SK-MEL-5 (cell line): ENCODE results near the gene C2orf81. TPM values are rescaled to one million over a fixed set of nuclear protein-coding genes. Genes with fewer than 3 reads are reported as not detected.
A peak's percentile ranks its signal among the peaks of the same experiment; 100 is the strongest.

Experiments used
- DNase-seq: peaks from one replicate; pipeline ENCODE4 v3.0.0-alpha.2; 2016; ENCODE audit warnings: low read depth, low spot score
- in situ Hi-C: cut with HindIII; loops from 2 replicates; pipeline ENCODE4 v1.10.0; 2016; ENCODE audit warnings: low sequenced_read_pairs, high pct_unique_total_duplicates, low pct_unique_long_range_greater_than_20kb
- total RNA-seq: library from RNA; depleted of rRNA; stranded (reverse); fragments of >200 nt; shearing (Covaris generic); gene quantifications from 2 replicates; pipeline ENCODE4 v1.2.3, GENCODE V29; 2014; rRNA removed

C2orf81 gene
- total RNA-seq, 1 experiment from 2014 or later, result 0.85 TPM

DNA sequence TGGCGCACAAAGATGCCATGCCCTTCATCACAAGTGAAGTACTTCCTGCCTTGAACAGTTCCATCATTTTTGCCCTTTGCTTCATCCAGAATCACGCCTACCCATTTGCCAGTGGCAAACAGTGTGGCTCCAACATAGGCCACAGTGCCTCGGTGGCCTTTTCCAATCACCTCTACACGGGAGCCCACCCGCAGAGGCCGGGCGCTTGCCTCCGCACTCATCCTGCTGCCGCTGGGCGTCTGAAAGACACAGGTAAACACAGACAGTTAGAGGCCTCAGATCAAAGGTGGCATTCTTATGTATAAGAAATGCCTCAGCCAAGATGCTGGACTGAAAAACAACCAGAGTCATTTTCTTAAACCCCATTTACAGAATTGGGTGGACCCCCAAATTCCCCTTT lies 43.4 kb downstream of the C2orf81 start:
- in situ Hi-C loops, result no loop called here
- DNase-seq, result no peak

DNA sequence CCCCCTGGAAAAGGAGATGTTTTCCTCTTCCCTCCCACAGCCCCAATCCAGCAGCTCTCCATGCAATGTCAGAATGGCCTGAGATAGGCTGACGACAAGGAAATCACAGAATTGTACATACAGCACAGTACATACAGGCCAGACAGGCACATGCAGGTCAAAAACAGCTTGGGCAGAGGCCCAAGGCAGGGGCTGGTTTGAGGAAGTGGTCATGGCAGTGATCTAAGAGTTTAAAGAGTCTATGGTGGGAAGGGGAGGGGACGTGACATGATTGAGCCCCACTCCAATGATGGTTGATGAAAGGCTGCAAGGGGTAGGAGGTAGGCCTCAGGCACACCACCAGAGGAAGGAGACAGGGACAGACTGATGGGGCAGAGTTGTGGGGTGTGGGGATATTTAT lies 45.6 kb downstream of the C2orf81 start:
- DNase-seq, result no peak
- in situ Hi-C loops, result no loop called here

DNA sequence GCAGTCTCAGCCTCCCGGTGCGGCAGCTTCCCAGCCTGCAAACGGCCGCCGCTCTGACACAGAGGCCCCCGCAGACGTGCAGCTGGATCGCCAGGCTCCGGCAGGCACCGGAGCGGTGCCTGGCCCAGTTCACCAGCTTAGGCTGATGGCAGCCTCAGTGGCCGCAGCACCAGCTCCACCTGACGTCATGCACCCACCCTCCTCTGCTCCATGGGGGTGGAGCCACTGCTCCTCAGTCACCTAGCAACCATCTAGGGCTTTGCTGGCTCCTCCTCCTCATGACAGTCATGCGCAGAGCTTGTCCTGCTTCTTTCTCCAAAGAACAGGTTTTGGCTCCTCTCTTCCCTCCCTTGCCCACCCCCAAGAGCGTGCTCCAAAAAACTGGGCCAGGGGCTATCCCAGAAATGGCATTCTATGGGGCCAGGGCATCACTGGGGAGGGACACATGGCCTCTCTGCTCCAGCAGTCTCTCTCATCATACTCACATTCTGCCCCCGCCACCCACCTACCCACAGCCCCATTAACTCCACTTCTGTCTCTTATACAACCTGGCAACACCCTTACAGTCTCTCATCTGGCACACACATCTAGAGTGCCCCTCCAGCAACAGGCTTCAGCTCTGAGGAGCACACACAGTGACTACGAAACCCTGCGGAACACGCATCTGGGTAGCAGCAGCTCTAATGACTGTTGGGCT lies 46.8 kb downstream of the C2orf81 start:
- peak; percentile 70 for DNase-seq
- in situ Hi-C loops, result no loop called here

DNA sequence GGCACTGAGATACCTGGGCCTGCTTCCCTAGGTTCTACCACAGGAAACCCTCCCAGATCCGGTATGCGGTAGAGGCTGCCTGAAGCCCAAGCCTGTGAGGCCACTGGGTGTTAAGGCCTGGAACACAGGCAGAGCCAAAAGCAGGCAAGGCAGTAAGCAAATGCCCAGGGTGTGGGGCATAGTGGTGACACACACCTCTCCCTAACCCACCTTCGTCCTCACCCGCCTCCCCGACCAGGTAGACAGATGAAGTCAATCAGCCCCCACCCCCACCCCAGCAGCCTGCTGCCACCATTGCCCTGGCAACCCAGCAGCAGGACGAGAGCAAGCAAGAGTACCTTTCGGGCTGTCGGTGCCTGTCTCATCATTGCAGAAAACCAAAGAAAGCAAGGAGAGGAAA lies 47.4 kb downstream of the C2orf81 start:
- DNase-seq, result no peak
- in situ Hi-C loops, result no loop called here

DNA sequence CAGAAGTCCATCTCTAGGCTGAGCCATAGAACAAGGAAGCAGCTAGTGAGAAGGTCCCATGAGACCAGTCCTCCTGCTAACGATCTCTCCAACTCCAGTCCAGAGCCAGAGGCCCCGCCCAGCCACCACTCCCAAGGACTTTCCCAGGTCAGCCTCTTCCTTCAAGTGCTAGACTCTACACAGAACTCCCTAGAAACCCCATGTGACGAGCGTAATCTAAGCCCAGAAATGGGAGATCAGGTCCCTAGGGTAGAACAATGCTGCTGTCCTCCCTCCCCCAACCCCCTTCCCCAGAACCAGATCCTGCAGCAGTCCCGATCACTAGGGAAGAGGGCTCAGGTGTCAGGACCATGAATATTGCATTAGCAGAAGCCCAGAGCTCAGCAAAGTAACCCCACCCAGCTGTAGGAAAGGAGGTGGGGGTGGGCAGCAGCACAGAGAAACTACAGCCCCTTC lies 48.2 kb downstream of the C2orf81 start:
- in situ Hi-C loops, result no loop called here
- peak; percentile 35 for DNase-seq

DNA sequence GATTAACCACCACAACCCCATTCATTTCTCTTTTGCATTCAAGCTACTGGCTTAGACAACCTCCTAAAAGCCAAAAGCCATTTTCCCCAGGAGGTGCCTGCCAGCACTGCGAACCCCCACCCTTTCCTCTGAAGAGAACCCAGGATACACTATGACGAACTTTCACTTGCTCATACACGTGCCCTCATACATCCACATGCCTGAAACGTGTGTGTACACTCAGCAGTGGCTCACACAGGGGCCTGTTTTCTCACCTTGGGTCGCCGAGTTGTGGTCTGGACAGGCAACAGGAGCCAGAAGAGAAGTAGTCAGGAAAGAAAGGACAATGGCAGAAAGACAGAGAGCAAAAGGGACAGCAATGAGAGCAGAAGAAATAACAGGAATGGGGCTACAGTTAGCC lies 48.7 kb downstream of the C2orf81 start:
- in situ Hi-C loops, result no loop called here
- DNase-seq, result no peak

DNA sequence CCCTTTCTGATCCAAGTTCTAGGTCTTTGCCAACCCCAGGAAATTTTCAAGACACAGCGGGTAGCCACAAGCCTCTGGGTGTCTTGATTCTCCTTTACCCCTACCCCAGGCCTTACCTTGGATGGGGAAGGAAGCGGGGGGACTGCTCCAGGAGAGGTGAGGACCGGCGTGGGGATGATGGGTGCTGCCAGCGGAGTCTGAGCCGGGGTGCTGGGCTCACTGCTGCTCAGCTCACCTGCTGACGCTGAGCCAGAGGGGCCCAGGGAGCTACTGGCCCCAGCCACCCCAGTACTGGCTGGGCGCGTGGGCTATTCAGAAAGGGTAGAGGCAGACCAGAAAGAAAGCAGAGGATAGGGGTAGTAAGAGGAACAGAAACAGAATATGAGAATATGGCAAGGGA lies 50.0 kb downstream of the C2orf81 start:
- DNase-seq, result no peak
- in situ Hi-C loops, result no loop called here

DNA sequence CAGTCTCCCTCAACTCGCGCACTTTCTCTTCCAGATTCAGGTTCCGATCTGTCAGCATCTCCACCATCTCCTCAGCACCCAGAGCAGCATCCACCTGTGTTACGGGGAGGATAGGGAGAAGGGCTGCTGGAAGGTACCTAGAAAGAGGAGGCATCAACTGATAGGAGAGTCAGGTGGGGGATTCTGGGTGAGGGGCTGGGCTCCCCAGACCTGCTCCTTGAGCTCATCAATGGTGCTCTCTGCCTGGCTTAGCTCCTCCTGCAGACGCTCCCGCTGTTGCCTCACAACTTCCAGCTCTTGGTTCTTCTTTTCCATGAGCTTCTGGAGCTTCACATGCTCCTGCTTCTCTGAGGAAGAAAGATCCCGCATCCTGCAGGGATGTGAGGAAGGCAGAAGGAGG lies 51.4 kb downstream of the C2orf81 start:
- in situ Hi-C loops, result no loop called here

DNA sequence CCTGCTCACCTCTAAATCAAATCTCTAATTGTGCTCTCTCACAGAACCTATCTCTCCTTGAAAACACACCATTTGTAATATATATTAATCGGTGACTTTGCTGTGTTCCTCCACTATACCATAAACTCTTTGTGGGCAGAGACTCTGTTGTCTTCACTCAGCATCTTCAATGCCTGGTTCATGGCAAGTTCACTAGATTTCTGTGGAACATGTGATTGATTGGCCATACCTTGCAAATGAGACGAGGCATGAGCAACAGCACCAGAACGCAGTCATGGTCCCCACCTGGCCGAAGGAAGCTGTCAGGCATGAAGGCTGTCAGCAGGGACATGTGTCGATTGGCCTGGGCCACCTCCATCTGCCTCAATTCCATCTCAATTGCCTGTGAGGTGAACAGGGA lies 52.9 kb downstream of the C2orf81 start:
- DNase-seq, result no peak
- in situ Hi-C loops, result no loop called here

More for the DNA sequence above, 51.4 kb downstream of the C2orf81 start:
- DNase-seq, result no peak

DNA sequence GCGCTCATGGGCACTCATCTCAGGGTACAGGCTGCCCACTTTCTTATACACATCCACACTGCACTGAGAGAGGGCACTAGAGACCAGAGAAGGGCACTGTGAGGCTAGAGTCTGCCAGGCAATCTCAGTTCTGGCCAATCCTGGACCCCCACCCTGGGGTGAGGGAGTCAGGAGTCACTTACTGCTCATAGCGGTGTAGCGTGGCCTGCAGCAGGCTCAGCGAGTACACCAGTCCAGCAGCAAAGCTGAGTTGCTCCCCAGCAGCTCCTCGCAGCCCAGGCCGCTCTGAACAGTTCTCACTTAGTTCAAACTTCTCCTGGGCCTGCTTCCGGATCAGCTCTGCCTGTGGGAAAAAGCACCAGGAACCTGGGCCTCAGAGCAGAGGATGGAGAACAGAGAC lies 53.6 kb downstream of the C2orf81 start:
- in situ Hi-C loops, result no loop called here
- no peak for DNase-seq

DNA sequence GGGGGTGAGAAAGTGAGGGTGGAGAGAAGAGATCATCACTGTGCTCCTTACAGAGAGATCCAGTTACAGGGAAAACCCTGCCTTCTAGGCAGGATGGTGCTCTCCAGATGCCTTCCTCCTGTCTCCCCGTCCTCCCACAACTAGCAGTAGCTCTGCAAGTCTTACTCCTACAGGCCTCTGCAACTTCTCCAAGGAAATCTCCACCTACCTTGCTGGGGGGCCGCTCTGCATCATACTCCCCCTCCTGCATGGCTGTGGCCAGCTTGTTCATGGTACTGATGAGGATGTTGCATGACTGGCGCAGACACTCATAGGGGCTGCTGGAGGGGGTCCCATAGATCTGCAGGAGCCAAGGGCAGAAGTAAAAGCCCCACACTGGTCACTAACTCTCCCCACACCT lies 55.4 kb downstream of the C2orf81 start:
- in situ Hi-C loops, result no loop called here
- DNase-seq, result no peak

DNA sequence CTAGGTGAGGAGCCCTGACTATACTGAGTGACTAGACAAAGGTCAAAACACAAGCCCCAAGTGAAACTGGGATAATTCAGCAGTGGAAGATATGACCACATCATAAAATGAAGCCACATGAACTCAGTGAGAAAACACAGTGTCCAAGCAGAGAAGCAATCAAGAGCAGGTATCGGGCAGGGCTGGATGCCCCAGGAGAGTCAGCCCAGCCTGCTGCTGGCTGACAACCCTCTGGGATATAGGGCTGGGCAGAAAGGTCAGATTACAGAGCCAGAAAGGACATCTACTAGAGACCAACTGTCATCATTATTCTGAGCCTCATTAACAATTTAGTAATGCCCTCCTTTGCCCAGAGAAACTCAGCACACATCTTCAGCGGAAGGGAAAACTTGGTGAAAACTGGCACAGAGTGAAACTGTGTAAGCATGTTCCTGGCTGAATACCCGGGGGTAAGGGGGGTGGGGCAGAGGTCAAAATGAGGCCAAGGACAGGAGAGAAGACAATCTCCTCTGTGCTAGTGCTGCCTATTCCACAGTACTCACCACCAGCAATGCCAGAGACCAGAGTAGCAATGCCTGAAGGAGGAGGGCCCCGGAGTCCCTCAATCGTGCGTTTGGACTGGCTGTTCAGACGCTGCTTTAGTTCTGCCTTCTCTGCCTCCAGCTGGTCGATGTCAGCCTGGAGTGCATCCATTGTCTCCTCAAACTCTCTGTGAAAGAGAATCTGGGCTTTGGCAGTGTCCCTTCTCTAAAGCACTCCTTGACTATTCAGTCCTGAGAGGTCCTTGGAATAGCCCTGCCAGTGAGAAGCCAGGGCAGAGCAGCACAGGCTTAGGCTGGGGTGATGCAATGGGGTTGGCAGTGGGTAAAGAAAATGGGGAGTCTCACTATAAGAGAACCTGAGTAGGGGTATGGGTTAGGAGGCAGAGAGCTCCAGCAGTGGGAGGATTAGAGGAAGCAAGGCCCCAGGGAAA lies 56.6 kb downstream of the C2orf81 start:
- in situ Hi-C loops, result no loop called here
- DNase-seq, result no peak

Other genes starting within 250 kb of the C2orf81 start
- gene MOB1A, start 242.7 kb downstream of the C2orf81 start, total RNA-seq, result 118 and 132 TPM in 2 replicates
- gene MTHFD2, start 223.0 kb downstream of the C2orf81 start, total RNA-seq, result 319 and 361 TPM in 2 replicates
- 0.29 and 0.63 TPM in 2 replicates for gene SLC4A5, start 78.2 kb downstream of the C2orf81 start, total RNA-seq
- 136 and 139 TPM in 2 replicates for gene DCTN1, start 41.3 kb downstream of the C2orf81 start, total RNA-seq
- 26.9 and 27.7 TPM in 2 replicates for gene WDR54, start 111 bp upstream of the C2orf81 start, total RNA-seq
- gene RTKN, start 20.3 kb upstream of the C2orf81 start, total RNA-seq, result 56.1 and 59.5 TPM in 2 replicates
- 21.6 and 23.6 TPM in 2 replicates for gene INO80B, start 33.5 kb upstream of the C2orf81 start, total RNA-seq
- gene WBP1, start 36.8 kb upstream of the C2orf81 start, total RNA-seq, result 45.9 and 52.1 TPM in 2 replicates
- 68.8 and 73.1 TPM in 2 replicates for gene MOGS, start 43.8 kb upstream of the C2orf81 start, total RNA-seq
- gene MRPL53, start 51.1 kb upstream of the C2orf81 start, total RNA-seq, result 55.9 and 66.3 TPM in 2 replicates
- gene CCDC142, start 61.4 kb upstream of the C2orf81 start, total RNA-seq, result 10.9 and 13.9 TPM in 2 replicates
- gene TTC31, start 61.5 kb upstream of the C2orf81 start, total RNA-seq, result 16.5 and 17.6 TPM in 2 replicates
- gene LBX2, start 78.0 kb upstream of the C2orf81 start, total RNA-seq, result 7.7 and 14.9 TPM in 2 replicates
- 72.8 and 72.9 TPM in 2 replicates for gene PCGF1, start 86.1 kb upstream of the C2orf81 start, total RNA-seq
- 0.16 and 0.55 TPM in 2 replicates for gene TLX2, start 92.8 kb upstream of the C2orf81 start, total RNA-seq
- 0.16 and 0.21 TPM in 2 replicates for gene DQX1, start 104.6 kb upstream of the C2orf81 start, total RNA-seq
- 366 and 433 TPM in 2 replicates for gene AUP1, start 108.1 kb upstream of the C2orf81 start, total RNA-seq
- gene HTRA2, start 108.3 kb upstream of the C2orf81 start, total RNA-seq, result 99.6 and 106 TPM in 2 replicates
- gene LOXL3, start 132.3 kb upstream of the C2orf81 start, total RNA-seq, result 29.6 and 30.4 TPM in 2 replicates
- 3.5 and 3.9 TPM in 2 replicates for gene DOK1, start 133.1 kb upstream of the C2orf81 start, total RNA-seq
- 0.08 and 0.21 TPM in 2 replicates for gene M1AP, start 226.7 kb upstream of the C2orf81 start, total RNA-seq
- gene SEMA4F, start 232.6 kb upstream of the C2orf81 start, total RNA-seq, result 15.1 and 16.3 TPM in 2 replicates